Activated CD8-positive, alpha-beta memory T cell treated with anti-CD3 and anti-CD28 coated beads, Interleukin-2, amount 10 ng/mL, durations not matched to agents 7 days and 5 days (primary cell): ENCODE data around the gene RETREG2. TPM values are rescaled to one million over a fixed set of nuclear protein-coding genes. Genes with fewer than 3 reads are reported as not detected.

ENCODE experiments used
- ATAC-seq: fragments of 150-1000 bp; cut with Tn5 transposase; one replicate; pipeline ENCODE4 v1.10.0; 2021; ENCODE audit warnings: moderate library complexity
- CTCF ChIA-PET: fragments of 350-600 bp; sonication (Branson Sonifier 250); formaldehyde crosslinking; loops from one replicate; lab custom pipeline; 2021; ENCODE audit warnings: antibody characterized with exemption; lab: Charles Lee
- DNase-seq: peaks from one replicate; pipeline ENCODE4 v3.0.0-alpha.2; 2020
- H3K27ac Mint-ChIP-seq: one replicate; pipeline ENCODE4 v1.8.0; 2021; ENCODE audit warnings: mild to moderate bottlenecking, mixed read lengths
- H3K27me3 Mint-ChIP-seq: one replicate; pipeline ENCODE4 v1.8.0; 2021; ENCODE audit warnings: mixed read lengths
- H3K36me3 Mint-ChIP-seq: one replicate; pipeline ENCODE4 v1.8.0; 2021; ENCODE audit warnings: mild to moderate bottlenecking, mixed read lengths
- H3K4me1 Mint-ChIP-seq: one replicate; pipeline ENCODE4 v1.8.0; 2021; ENCODE audit warnings: mixed read lengths
- H3K4me3 Mint-ChIP-seq: one replicate; pipeline ENCODE4 v1.8.0; 2021; ENCODE audit warnings: mild to moderate bottlenecking, moderate library complexity, mixed read lengths
- H3K9me3 Mint-ChIP-seq: one replicate; pipeline ENCODE4 v1.8.0; 2022; ENCODE audit warnings: low read depth, mixed read lengths
- total RNA-seq, 2 experiments: library from RNA; stranded (reverse); gene quantifications; one replicate each; pipeline ENCODE4 v1.2.3, GENCODE V29; 2021

RETREG2 gene
- 100 to 1,000 TPM in 1 of 2 experiments, 10 to 100 TPM in 1; 95.8 to 110 TPM for total RNA-seq

DNA sequence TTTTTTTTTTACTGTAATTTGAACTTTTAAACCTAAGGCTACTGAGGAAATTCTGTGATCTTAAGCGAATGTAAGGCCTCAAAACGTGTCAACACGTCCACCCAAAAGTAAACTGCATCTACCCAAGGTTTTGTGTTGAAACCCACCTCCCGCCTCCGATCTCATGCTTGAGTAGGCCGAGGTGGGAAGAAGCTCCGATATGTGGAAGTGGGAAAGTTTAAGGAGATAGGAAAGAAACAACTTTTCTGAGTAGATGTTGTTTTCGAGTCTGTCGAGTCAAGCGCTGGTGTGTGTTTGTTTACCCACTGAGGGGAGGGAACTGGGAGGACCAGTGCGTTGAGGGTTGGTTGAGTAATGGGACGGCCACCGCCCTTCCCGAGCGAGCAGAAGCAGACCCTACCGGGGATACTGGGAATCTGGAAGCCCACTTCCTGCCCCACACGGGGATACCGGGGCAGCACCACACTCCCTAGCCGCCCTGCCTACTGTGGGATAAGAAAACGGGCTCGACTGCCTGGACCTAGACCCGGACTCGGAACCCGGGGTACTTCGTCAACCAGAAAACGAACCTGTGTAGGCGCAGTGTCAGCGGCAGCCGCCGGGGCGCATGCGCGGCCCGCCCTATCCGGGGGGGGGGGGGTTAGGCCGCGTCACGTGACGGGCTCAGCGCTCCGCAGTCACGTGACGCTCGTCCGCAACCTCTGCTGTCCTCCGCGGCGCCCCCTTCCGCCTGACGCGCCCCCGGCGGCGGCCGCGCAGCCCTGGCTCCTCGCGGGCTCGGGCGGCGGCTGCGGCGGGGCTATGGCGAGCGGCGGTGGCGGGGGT is at the start of gene RETREG2:
Gene RETREG2, plus strand, starts transcription at position 724 of the 825 bp plus-strand sequence. Its CDS starts 78 bp downstream, at position 802.
- H3K27ac Mint-ChIP-seq, result peak within 1 kb of the TSS; percentile 99
- no peaks in the 10 kb centered on the region for H3K27me3 Mint-ChIP-seq
- H3K4me3 Mint-ChIP-seq, result peak within 1 kb of the TSS; percentile 79
- peak; percentile 86 for DNase-seq
- H3K36me3 Mint-ChIP-seq, result peaks cover 44% of the 10 kb centered on the region
- H3K9me3 Mint-ChIP-seq, result no peaks in the 10 kb centered on the region
- CTCF ChIA-PET, result interaction anchor here (2.5 to 4.8 kb wide), 4 partner anchors 29 to 116 kb away, joined by 13 to 42 read pairs (median 26); partner anchors contain the start of gene ZFAND2B
- ATAC-seq, result peak; percentile 54
- H3K4me1 Mint-ChIP-seq, result peaks cover 66% of the 10 kb centered on the region

GRCh38 chr2:219128396-219128795 is 49.7 kb upstream of the RETREG2 start:
- no peak overlapping the region for H3K27ac Mint-ChIP-seq
- no peak for DNase-seq
- no peak for ATAC-seq
- CTCF ChIA-PET, result interaction anchor here (0.8 to 1.6 kb wide), 3 partner anchors 9 to 99 kb away, joined by 3 to 6 read pairs (median 3); no protein-coding TSS in a partner anchor
- H3K27me3 Mint-ChIP-seq, result no peaks in the 10 kb centered on the region
- no peaks in the 10 kb centered on the region for H3K9me3 Mint-ChIP-seq
- no peak overlapping the region for H3K4me3 Mint-ChIP-seq
- H3K4me1 Mint-ChIP-seq, result peaks cover 13% of the 10 kb centered on the region
- no peaks in the 10 kb centered on the region for H3K36me3 Mint-ChIP-seq

GRCh38 chr2:219129589-219129988 is 48.5 kb upstream of the RETREG2 start:
- Mint-ChIP-seq H3K36me3 (no peaks in the 10 kb centered on the region), H3K27ac (no peak overlapping the region), H3K9me3 (no peaks in the 10 kb centered on the region), H3K27me3 (no peaks in the 10 kb centered on the region), H3K4me3 (no peak overlapping the region), H3K4me1 (peaks cover 10% of the 10 kb centered on the region)
- DNase-seq (no peak), ATAC-seq (no peak)
- CTCF ChIA-PET, result interaction anchor here (1.2 to 1.3 kb wide), 2 partner anchors 9 to 42 kb away, joined by 3 to 4 read pairs; no protein-coding TSS in a partner anchor

GRCh38 chr2:219131327-219131726 is 46.7 kb upstream of the RETREG2 start:
- no peak for DNase-seq
- H3K4me1 Mint-ChIP-seq, result peaks cover 6% of the 10 kb centered on the region
- ATAC-seq, result no peak
- no peak overlapping the region for H3K27ac Mint-ChIP-seq
- H3K9me3 Mint-ChIP-seq, result no peaks in the 10 kb centered on the region
- H3K27me3 Mint-ChIP-seq, result no peaks in the 10 kb centered on the region
- no peak overlapping the region for H3K4me3 Mint-ChIP-seq
- H3K36me3 Mint-ChIP-seq, result no peaks in the 10 kb centered on the region
- CTCF ChIA-PET, result interaction anchor here (0.8 to 2.8 kb wide), 6 partner anchors 10 to 168 kb away, joined by 3 to 10 read pairs (median 4); no protein-coding TSS in a partner anchor

- Mint-ChIP-seq H3K36me3 (no peaks in the 10 kb centered on the region), H3K4me3 (no peak overlapping the region), H3K9me3 (no peaks in the 10 kb centered on the region), H3K27me3 (no peaks in the 10 kb centered on the region), H3K27ac (no peak overlapping the region), H3K4me1 (peaks cover 6% of the 10 kb centered on the region)
- CTCF ChIA-PET, result interaction anchor here (0.6 to 2.8 kb wide), 7 partner anchors 10 to 168 kb away, joined by 3 to 10 read pairs (median 4); no protein-coding TSS in a partner anchor
- no peak for DNase-seq
- ATAC-seq, result no peak
Measured at GRCh38 chr2:219131744-219132143, 46.3 kb upstream of the RETREG2 start.

GRCh38 chr2:219133976-219134375 is 44.1 kb upstream of the RETREG2 start:
- Mint-ChIP-seq H3K4me3 (no peak overlapping the region), H3K27ac (no peak overlapping the region), H3K9me3 (no peaks in the 10 kb centered on the region), H3K36me3 (peaks cover 4% of the 10 kb centered on the region), H3K27me3 (no peaks in the 10 kb centered on the region), H3K4me1 (peaks cover 6% of the 10 kb centered on the region)
- CTCF ChIA-PET, result interaction anchor here (0.9 to 2.8 kb wide), 3 partner anchors 11 to 19 kb away, joined by 4 to 10 read pairs (median 5); no protein-coding TSS in a partner anchor
- ATAC-seq (no peak), DNase-seq (no peak)

DNA sequence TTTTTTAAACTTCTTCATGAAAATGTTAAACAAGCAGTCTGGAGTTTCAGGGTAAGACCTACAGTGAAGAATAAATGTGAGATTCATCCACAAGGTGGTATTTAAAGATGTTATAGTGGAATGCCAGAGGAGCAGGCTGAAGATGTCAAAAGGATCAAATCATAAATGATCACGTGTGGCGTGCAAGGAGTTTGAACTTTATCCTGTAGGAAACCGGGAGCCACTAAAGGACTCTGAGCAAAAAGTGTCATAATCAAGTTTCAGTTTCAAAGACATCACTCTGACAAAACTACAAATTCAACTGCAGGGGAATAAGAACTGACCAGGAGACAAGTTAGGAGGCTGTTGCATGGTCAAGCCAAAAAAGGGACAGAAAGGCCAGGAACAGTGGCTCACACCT is 37.4 kb upstream of the RETREG2 start:
- H3K27ac Mint-ChIP-seq, result no peak overlapping the region
- DNase-seq (no peak), ATAC-seq (no peak)
- no peaks in the 10 kb centered on the region for H3K4me1 Mint-ChIP-seq
- CTCF ChIA-PET, result no interaction called here
- H3K27me3 Mint-ChIP-seq, result no peaks in the 10 kb centered on the region
- H3K9me3 Mint-ChIP-seq, result no peaks in the 10 kb centered on the region
- H3K36me3 Mint-ChIP-seq, result peaks cover 22% of the 10 kb centered on the region
- H3K4me3 Mint-ChIP-seq, result no peak overlapping the region

DNA sequence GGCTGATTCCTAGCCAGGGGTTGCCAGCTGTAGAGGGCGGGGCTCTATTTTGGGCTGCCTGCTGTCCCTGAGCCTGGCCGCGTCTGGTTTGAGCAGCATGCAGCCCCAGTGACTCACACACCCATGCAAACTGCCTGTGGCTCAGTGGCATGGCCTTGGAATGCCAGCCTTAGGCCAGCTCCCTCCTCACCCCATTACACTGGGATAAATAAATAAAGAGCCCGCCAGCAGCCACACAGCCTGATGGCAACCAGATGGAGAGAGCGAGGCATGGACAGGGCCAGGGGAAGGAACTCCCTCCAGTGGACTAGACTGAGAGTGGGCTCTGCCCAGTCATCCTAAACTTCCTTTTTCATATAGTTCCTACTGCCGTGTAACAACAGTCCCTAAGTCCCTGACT is 35.7 kb upstream of the RETREG2 start:
- H3K27ac Mint-ChIP-seq, result no peak overlapping the region
- peaks cover 30% of the 10 kb centered on the region for H3K36me3 Mint-ChIP-seq
- ATAC-seq (no peak), DNase-seq (no peak)
- H3K9me3 Mint-ChIP-seq, result no peaks in the 10 kb centered on the region
- H3K4me3 Mint-ChIP-seq, result no peak overlapping the region
- H3K4me1 Mint-ChIP-seq, result no peaks in the 10 kb centered on the region
- H3K27me3 Mint-ChIP-seq, result no peaks in the 10 kb centered on the region
- CTCF ChIA-PET, result interaction anchor here (0.7 to 1.5 kb wide), 4 partner anchors 12 to 552 kb away, joined by 3 to 5 read pairs (median 4); no protein-coding TSS in a partner anchor

GRCh38 chr2:219149667-219150066 is 28.4 kb upstream of the RETREG2 start:
- CTCF ChIA-PET, result interaction anchor here (2.3 to 2.6 kb wide), 3 partner anchors 91 to 145 kb away, joined by 7 to 12 read pairs (median 8); no protein-coding TSS in a partner anchor
- H3K4me3 Mint-ChIP-seq, result no peak overlapping the region
- H3K27ac Mint-ChIP-seq, result no peak overlapping the region
- H3K9me3 Mint-ChIP-seq, result no peaks in the 10 kb centered on the region
- DNase-seq (no peak), ATAC-seq (no peak)
- H3K4me1 Mint-ChIP-seq, result no peaks in the 10 kb centered on the region
- H3K36me3 Mint-ChIP-seq, result peaks cover 15% of the 10 kb centered on the region
- H3K27me3 Mint-ChIP-seq, result no peaks in the 10 kb centered on the region

- Mint-ChIP-seq H3K9me3 (no peaks in the 10 kb centered on the region), H3K4me3 (no peak overlapping the region), H3K36me3 (peaks cover 13% of the 10 kb centered on the region), H3K27ac (no peak overlapping the region), H3K27me3 (no peaks in the 10 kb centered on the region), H3K4me1 (peaks cover 9% of the 10 kb centered on the region)
- CTCF ChIA-PET, result interaction anchor here (0.6 to 10.1 kb wide), 32 partner anchors 10 to 375 kb away, joined by 3 to 150 read pairs (median 4); partner anchors contain the start of gene IHH
- ATAC-seq (no peak), DNase-seq (no peak)
Measured at GRCh38 chr2:219155054-219155644, 22.9 kb upstream of the RETREG2 start.

DNA sequence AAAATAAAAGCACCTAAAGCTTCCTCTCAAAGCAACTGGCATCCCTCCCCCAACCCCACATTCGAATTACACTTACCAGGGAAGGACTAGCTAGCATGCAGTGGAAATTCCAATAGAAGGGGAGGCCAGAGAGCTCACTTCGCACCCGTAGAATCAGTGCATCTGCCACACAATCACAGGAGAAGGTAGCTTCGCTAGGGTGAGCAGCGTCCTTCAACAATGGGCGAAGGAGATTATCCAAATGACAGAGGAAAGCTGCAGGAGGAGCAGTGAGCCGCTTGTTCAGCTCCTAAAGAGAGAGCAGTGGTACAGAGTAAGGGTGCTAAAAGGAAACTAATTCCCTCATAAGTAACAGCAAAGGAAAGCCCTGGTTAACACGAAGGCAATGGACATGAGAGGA is 20.7 kb upstream of the RETREG2 start:
- no peak overlapping the region for H3K27ac Mint-ChIP-seq
- CTCF ChIA-PET, result interaction anchor here (0.8 to 10.1 kb wide), 15 partner anchors 8 to 136 kb away, joined by 3 to 150 read pairs (median 10); partner anchors contain the start of genes CNPPD1, DNAJB2, GLB1L and IHH
- peaks cover 19% of the 10 kb centered on the region for H3K4me1 Mint-ChIP-seq
- no peaks in the 10 kb centered on the region for H3K27me3 Mint-ChIP-seq
- no peak for ATAC-seq
- H3K9me3 Mint-ChIP-seq, result no peaks in the 10 kb centered on the region
- no peak overlapping the region for H3K4me3 Mint-ChIP-seq
- peaks cover 13% of the 10 kb centered on the region for H3K36me3 Mint-ChIP-seq
- DNase-seq, result no peak

GRCh38 chr2:219158025-219158424 is 20.1 kb upstream of the RETREG2 start:
- Mint-ChIP-seq H3K27ac (no peak overlapping the region), H3K27me3 (no peaks in the 10 kb centered on the region)
- CTCF ChIA-PET, result interaction anchor here (1.0 to 10.1 kb wide), 15 partner anchors 10 to 178 kb away, joined by 3 to 150 read pairs (median 19); partner anchors contain the start of genes CNPPD1, GLB1L, IHH and SLC23A3

GRCh38 chr2:219158586-219158985 is 19.5 kb upstream of the RETREG2 start:
- Mint-ChIP-seq H3K4me1 (peaks cover 19% of the 10 kb centered on the region), H3K4me3 (no peak overlapping the region), H3K27ac (no peak overlapping the region), H3K36me3 (peaks cover 13% of the 10 kb centered on the region), H3K9me3 (no peaks in the 10 kb centered on the region), H3K27me3 (no peaks in the 10 kb centered on the region)
- CTCF ChIA-PET, result interaction anchor here (0.7 to 10.1 kb wide), 25 partner anchors 10 to 224 kb away, joined by 3 to 150 read pairs (median 5); partner anchors contain the start of genes ABCB6, ANKZF1, ATG9A and CNPPD1
- no peak for ATAC-seq
- DNase-seq, result no peak

More at GRCh38 chr2:219158025-219158424, 20.1 kb upstream of the RETREG2 start:
- no peak for DNase-seq
- Mint-ChIP-seq H3K4me3 (no peak overlapping the region), H3K36me3 (peaks cover 13% of the 10 kb centered on the region), H3K9me3 (no peaks in the 10 kb centered on the region), H3K4me1 (peaks cover 19% of the 10 kb centered on the region)
- no peak for ATAC-seq
